Left hindlimb (tissue), 1 donor: Measurements from ENCODE around the gene PUSL1.
A peak's percentile ranks its signal among the peaks of the same experiment; 100 is the strongest.

ENCODE experiments used
- DNase-seq: peaks from one replicate; pipeline ENCODE4 v3.0.0-alpha.2; 2018

PUSL1 gene

DNA sequence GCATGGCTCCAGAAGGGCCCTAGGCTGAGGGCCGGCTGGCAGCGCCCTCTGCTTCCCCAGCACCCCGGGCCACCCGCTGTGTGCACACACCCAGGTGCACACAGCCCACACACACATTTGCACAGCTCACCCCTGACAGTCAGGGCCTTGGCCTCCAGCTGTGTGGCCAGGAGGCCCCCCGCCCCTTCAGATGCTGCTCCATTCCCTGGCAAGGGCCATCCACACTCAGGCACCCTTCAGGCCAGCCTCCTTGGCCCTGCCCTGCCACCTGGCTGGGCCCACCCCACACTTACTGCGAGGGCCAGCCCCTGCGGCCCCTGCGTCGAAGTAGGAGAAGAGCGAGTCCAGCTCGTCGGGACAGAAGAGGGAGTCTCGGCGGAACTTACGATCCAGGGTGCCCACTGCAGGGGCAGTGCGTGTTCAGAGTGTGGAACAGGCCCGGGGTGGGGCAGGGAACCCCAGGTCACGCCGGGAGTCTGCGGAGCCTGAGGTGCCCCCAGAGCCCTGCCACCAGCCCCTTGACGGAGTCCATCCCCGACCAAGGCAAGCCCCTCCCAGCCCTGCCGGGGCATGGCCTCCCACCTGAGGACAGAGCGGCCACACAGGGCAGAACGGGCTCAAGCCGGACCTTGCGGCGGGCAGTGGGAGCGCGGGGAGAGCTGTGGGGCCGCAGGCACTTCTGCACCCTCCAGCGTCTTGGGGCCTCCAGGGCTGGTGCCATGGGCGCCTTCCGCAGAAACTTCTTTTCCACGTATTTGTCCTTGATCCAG lies 13.1 kb upstream of the PUSL1 start:
- no peak for DNase-seq

DNA sequence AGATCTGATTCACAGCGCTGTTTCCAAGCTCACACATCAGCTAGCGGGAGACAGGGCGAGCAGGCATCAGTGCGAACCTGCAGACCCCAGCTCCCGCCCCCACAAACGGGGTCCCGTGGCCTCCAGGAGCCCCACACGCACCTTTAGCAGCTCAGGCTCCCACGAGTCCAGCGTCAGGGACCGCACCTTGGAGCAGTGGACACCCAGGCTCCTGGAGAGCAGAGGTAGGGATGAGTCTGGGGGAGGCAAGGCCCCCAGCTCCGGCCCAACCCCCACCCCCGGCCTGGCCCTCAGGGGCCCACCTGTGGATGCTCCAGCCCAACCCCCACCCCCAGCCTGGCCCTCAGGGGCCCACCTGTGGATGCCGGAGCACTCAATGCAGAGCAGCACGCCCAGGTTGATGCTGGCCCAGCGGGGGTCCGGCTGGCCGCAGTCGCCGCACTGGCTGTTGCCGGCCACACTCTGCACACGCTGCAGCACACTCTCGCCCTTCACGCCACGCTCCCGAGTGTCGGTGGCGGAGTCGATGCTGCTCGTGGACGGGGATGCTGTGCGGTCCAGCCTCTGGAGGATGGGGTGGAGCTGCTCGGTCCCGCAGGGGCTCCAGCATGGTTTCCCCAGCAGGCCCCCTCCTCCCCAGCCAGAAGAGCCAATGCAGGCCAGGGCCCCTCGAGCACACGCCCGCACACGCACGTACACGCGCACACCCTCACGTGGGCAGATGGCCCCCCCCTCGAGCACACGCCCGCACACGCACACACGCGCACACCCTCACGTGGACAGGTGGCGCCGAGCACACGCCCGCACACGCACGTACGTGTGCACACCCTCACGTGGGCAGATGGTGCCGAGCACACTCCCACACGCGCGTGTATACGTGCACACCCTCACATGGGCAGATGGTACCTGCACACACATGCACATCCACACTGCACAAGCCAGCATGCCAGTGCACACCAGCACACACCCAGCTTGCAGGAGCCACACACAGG lies 12.0 kb upstream of the PUSL1 start:
- no peak for DNase-seq

DNA sequence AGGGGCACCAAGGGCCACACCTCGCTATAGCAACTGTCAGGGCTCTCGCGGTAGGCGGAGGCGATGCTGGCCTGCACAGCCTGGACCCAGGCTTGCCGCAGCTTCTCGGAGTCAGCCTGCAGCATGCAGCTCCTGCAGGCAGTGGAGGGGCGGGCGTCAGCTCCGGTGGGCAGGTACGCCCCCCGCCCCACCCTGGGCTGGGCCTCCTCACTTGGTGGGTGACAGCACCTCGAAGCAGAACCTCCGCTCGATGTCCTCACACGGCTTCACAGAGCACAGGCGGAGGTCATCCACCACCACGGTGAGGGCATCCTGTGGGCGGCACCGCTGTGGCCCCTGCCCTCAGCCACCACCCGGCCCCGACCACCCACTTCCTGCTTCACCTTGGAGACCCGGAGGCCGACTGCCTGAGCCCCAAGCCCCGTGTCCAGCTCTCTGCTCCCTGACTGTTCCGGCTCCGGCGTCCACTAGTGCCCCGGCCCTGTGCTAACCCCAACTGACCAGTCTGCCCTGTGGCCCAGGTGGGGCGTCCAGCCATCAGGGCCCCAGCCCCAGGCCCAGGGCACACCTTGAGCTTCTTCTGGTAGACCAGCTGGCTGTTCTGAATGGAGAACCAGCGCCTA lies 10.5 kb upstream of the PUSL1 start:
- no peak for DNase-seq

DNA sequence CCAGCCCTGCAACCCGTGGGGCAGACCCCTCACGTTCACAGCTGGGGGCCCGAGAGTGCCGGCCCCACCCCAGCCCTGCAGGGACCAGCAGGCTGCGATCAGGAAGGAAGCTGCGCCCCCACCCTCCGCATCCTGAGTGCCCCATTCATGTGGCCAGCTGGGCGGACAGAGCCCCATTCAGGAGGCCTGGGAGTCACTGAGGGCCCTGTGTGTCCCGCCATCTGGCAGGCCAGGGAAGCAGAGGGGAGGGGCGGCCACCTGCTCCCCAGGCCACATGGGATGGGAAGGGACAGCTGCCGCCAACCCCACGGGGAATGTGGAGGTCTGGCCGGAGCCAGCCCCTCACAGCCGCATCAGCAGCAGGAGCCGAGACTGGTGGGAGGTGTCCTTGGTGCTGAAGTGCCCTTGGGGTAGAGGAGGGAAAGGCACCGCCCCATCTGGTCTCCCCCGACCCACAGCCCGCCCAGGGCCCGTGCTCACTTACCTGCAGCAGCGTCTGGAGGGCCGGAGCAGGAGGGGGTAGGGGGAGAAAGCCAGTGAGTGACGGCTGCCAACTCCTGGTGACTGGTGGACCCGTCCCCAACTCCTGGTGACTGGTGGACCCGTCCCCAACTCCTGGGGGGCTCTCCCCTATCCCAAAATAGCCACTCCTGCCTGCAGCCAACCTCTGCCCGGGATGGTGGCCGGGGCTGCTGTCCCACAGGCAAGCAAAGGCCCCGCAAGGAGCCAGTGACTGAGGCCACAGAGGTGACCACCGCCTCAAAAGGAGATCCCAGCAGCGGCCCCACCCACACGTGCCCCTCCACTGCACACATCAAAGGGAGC lies 9.3 kb upstream of the PUSL1 start:
- peak; percentile 74 for DNase-seq

DNA sequence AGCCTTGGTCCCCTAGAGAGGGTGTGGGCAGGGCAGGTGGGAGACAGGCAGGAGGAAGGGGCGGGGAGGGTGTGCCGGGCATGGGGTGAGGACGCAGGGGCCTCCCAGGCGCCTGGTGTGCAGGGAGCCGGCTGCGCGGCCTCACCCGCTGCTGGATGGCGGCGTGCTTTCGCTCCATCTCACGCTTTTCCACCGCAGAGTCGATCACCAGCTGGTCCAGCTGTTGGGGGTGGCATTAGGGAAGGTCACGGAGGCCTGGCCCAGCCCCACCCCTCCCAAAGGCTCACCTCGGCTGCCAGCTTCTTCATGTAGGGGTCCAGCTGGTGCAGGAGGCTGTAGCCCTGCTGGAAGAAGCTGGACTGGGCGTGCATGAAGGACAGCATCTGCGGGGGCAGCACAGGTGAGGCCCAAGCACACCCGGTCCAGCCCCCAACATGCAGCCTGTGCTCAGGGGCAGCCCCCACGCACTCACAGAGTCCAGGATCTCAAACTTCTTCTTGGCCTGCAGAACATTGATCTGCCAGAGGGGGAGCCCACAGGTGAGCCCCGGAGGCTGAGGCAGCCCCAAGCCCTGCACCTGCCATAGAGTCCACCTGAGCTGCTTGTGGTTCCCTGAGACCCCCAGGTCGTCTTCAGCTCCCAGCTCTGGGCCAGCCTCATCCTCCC lies 8.6 kb upstream of the PUSL1 start:
- no peak for DNase-seq

DNA sequence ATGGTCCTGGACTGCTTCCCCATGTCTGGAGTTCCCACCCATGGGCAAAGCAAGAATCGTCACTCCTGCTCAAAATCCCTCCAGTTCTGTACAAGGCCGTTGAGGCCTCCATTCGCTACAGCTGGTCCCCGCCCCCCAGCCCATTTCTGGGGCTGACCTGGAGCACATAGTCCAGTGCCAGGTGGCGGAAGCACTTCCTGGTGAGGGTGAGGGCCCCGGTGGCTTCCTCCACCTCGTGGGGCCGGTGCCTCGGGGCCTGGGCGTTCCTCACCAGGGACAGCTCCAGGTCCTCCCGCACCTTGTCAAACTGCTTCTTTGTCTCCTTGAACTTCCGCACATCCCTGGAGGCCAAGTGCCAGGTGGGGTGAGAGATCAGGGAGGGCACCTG lies 8.1 kb upstream of the PUSL1 start:
- DNase-seq, result no peak

DNA sequence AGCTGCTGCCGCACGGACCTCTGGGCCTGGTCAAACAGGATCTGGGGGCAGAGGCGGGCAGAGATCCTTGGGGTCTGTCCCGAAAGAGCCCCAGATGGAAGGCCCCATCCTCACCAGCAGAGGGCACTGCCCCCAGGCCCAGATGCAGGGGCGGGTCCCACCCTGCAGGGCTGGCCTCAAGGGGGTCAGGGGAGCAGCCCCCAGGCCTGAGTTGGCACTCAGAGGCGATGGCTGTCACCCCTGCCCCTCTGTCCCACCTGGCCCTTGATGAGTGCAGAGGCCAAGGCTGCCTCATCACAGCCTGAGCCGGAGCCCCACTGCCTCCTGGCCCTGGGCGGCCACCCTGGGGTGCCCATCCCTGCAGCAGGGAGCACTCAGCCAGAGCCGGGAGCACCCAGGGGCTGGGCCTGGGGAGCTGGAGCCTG lies 6.4 kb upstream of the PUSL1 start:
- DNase-seq, result no peak

DNA sequence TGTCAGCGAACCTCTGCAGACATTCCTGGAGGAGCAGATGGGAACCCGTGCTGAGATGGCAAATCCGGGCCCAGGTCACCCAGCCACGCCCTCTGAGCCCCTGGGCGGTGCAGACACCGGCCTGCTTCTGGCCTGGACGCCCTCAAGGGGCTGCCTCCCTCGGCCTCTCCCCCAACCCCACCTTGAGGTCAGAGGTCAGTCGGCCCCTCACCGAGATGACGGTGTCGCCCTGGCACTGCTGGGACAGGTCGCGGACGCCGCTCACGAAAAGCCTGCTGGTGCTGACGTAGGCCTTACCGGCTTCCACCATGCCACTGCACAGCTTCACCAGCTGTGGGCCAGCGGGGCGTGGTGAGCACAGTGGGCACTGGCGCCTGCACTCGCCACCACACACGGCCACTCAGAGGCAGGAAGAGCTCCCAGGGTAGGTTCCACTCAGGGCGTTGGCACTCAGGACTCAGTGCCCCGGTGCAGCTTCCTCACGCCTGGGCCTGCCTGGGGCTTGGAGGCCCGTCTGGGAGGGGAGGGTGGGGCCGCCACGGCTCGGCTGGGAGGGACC lies 5.4 kb upstream of the PUSL1 start:
- no peak for DNase-seq

DNA sequence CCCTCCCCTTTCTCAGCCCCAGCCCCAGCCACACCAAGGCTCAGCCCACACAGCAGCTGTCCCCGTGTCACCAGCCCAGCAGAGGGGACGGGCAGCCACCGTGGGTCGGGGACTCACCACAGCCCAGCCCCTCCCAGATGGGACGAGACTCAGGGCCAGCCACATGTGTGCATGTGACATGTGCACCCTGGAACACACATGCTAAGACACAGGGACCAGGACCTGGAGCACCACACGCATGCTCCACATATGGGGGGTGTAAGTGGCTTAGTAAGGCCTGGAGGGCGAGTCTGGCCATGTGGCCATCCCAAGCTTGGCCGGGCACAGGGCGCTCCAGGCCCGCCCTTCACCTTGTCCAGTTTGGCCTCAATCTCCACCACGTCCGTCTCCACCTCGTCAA lies 4.7 kb upstream of the PUSL1 start:
- no peak for DNase-seq

DNA sequence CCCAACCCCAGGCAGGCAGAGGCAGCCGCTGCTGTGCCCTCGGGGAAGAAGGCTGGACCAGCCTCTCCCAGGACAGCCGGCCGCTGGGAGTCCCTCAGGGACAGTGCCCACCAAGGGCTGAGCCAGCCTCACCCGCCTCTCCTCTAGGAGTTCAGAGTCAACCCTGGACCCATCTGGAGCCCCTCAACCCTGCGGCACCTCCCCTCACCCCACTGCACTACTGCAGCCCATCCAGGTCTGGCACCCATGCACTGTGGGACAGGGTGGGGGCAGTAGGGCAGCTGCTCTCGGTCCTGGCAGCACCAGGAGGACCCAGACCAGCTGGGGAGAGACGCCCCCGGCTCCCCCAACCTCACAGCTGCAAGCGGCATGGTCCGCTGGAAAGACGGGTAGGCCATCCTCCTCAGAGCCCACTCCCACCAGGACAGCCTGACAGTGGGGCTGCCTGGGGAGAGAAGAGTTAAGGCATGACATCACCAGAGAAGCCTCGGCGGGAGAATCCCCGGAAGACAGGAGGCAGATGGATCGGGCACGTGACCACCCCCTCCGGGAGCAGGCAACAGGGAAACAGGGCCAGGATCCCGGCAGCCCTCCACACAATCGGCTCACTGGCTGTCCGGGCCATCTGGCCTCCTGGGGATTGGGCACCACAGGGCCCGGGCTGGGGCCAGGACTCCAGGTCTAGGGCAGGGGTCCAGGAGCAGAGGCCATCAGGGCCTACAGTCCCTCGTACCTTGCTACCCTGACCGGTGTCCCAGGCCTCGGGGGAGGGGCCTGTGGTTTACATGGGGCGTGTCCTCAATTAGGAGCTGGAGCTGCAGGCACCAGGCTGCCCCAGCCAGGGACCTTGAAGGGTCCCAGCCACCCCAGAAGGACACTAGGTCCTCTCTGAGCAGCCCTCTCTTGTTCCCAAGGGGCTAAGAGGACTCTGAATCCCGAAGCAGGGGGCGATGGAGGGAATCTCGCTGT lies 3.8 kb upstream of the PUSL1 start:
- peak; percentile 76 for DNase-seq

DNA sequence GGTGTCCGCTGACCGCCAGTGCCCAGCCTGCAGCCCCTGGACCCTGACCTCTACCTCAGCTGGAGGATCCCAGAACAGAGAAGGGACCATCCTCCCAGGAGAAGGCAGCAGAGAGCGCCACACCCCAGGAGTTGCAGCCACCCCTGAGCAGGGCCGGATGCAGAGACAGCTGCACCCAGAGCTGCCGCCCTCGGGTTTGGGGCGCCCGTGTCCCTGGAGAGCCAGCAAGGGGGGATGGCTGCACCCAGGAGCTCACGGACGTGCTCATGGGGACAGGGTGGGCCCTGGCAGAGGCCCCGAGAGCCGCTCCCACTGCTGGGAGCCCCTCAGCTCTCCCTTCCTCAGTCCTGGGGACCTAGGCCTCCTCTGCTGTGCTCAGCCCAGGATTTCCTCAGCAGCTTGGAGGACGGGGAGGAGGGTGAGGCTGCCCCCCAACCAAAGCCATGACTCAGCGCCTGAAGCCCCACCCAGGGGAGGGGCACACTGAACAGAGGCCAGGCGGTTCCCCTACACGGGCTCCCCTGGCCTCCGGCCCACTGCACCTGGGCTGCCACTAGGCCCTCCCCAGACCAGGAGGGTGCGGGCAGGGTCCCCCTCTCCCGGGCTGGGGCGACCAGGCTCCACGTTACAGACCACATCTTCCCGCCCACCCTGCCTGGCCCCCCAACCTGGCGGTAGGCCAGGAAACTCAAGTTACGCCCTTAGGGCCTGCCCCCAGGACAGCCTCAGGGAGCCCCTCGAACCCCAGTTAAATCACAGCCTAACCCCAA lies 2.9 kb upstream of the PUSL1 start:
- peak; percentile 81 for DNase-seq

DNA sequence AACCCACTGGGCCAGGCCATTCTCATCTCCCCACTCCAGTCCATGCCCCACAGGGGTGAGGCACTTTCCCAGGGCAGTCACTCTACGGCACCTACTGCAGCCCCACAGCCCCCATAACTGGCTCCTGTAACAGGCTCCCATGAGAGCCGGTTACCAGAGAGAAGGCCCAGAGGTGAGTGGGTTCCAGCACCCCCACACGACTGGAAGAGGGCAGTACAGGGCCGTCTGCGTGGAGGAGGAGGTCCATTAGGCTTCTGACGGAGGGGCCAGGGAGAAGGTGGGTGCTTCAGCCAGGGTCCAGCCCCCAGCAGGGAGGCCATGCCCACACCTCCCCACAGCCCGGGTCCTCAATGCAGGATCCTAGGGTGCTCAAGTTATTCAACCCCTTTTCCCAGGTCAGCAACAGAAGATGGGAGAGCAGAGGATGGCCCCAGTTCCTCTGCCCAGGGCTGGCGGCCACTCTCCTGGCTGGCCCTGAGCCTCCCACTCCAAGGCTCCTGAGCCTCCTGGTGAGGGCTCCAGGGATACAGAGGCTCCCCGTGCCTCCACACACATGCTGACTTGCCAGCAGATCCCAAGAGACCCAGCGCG lies 2.2 kb upstream of the PUSL1 start:
- DNase-seq, result no peak

DNA sequence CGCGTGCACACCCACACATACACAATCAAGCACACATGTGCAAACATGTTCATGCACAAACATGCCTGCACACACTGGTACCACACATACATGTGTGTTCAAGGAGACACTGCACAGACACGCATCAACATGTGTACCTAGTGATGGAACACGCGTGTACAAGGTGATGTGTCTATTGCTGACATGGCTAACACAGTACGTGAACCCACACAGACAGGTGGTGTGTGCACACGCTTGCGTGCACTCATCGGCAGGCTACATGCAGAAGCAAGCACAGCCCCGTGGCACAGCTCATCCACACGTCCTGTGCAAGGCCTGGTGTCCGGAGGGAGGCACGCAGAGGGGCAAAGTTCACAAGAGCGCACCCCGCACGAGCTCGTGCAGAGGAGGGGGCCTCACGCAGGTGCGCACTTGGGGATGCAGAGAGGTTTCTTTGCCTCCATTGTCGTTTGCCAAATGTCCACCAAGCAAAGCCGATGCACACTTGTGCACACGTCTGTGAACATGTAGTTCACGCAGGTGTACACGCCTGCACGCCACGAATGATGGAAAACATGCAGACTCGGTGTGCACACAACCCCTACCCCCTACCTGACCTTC lies 1.6 kb upstream of the PUSL1 start:
- DNase-seq, result no peak

DNA sequence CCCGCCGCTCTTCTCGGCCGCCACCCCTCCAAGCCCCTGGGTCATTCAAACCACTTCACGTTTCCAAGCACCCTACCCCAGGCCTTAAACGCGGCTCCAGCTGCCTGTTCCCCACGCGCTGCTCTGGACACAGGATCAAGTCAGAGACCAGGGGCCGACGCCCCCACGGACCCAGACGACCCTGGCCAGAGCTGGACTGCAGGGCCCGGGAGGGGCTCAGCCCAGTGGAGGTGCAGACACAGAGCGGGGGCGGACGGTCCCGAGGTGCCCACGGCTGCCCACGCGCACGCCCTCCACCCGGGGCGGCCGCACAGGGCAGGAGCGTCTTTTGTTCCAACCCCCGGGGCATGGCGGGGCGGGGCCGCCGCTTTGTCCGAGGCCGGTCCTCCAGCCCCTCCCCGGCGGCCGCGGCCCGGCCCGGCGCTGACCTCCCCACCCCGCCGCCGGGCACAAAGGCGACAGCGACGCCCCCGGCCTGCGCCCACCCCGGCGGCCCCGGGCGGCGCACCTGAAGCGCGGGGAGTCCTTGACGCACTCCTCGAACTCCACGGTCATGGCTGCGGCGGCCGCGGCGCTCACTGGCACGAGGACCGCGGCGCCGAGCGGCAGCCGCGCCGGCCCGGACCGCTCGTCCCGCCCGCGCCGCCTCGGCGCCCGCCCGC lies 1.0 kb upstream of the PUSL1 start:
- no peak for DNase-seq

DNA sequence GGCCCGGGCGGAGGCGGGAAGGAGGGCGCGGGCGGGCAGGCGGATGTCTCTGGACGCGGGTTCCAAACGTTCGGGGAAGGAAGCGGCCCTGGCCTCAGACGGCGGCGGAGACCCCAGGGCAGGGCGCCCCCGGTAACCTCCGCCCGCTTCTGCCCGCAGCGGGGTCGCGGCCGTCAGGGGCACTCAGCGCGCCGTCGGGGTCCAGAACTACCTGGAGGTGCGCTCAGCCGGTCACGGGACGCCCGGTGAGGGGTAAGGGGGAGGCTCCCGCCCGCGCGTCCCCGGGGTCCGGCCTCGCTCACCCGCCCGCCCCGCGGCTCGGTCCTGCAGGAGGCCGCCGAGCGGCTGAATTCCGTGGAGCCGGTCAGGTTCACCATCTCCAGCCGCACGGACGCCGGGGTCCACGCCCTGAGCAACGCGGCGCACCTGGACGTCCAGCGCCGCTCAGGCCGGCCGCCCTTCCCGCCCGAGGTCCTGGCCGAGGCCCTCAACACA lies 406 bp downstream of the PUSL1 start:
- no peak for DNase-seq

DNA sequence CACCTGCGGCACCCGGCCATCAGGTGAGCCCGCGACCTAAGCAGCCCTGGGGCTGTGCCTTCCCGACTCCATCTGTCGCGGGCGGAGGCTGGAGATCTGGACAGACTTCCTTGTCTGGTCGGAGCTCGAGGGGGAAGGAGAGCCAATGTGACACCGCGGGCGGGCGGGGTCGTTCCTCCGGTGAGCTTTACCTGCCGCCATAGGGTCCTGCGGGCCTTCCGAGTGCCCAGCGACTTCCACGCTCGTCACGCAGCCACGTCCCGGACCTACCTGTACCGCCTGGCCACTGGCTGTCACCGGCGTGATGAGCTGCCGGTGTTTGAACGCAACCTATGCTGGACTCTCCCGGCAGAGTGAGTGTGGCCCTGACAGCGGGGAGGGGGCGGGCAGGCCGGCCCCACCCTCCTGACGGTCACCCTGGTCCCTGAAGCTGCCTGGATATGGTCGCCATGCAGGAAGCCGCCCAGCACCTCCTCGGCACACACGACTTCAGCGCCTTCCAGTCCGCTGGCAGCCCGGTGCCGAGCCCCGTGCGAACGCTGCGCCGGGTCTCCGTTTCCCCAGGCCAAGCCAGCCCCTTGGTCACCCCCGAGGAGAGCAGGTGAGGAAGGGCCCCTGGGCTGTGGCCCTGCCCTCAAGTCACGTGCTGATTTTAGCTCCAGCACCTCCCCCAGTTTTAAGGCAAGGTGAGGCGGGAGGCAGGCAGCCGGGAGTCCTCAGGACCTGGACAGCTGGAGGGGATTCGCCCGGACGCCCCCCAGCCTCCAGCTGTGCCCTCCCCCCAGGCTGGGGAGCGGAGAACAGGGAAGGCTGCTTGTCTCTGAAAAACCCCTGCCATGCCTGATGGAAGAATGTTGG lies 1.1 kb downstream of the PUSL1 start:
- no peak for DNase-seq

DNA sequence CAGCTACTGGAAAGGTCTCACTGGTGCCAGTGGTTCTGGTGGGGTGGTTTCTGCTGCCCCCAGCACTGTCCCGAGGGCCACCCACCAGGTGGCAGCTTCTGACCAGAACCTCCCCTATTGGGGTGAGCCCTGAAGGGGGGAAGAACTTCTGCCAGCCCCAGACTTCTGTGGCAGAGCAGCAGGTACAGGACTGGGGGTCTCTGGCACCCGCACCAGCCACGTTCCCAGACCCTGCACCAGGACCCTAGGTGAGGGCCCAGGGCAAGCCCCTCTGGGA lies 1.6 kb downstream of the PUSL1 start:
- DNase-seq, result no peak
